Stimulated activated CD4-positive, alpha-beta T cell treated with anti-CD3 and anti-CD28 coated beads, Interleukin-2, amount 100 ng/mL, for 48 hours (primary cell): Measurements from ENCODE around the gene MFRP.

Experiments used
- DNase-seq, 2 donors: peaks; one replicate each; pipeline ENCODE4 v3.0.0-alpha.2; 2020

The MFRP gene

DNA sequence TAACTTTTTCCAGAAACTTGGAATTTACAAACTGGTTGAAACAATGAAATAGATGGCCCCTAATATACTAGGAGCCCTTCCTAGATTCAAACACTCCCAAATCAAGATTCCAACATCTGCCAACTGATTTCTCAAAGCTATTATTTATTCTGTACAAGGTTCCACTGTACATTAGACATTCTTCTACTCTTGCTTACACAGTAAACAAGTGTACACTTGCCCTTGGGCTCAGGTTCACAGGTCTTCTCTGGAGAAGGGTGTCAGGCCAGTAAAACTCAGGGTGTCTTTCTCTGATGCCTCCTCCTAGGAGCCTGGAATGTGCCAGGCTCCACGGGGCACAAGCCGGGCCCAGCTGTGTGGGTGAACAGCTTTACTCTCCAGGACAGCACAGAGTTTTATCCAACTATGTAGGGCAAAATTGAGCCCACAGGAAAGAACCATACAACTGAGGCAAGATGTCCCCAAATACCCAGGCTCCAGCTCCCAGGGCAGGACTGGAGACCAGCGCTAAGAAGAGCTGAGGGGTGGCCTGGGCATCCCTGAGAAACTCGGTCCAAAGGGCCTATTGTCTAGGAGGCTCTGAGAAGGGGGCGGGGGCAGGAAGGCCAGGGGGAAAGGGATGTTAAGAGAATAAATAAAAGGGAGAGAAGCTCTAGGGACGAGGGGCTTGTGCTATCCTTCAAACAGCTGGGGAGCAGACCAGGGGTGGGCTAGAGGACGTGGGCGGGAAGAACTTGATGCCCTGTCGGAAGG is 8.8 kb upstream of the MFRP start:
- DNase-seq = no peak

- DNase-seq = no peak
Observed at GRCh38 chr11:119352857-119353260, 6.4 kb upstream of the MFRP start.

DNA sequence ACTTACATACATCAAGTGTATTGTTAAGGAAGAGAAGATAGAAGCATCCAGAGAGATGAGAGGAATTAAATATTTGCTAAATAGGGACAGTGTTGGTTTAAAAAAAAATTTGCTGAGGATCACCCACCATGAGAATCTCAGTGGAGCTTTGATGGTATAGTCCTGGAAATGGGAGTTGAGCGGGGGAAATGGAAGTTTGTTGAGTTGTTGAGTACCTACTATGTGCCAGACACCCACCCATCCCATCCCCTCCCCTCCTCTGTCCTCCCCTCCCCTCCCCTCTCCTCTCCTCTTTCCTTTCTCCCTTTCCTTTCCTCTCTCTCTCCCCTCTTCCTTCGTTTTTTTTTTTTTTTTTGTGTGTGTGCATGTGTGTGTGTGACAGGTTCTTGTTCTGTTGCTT is 4.7 kb upstream of the MFRP start:
- no peak for DNase-seq

DNA sequence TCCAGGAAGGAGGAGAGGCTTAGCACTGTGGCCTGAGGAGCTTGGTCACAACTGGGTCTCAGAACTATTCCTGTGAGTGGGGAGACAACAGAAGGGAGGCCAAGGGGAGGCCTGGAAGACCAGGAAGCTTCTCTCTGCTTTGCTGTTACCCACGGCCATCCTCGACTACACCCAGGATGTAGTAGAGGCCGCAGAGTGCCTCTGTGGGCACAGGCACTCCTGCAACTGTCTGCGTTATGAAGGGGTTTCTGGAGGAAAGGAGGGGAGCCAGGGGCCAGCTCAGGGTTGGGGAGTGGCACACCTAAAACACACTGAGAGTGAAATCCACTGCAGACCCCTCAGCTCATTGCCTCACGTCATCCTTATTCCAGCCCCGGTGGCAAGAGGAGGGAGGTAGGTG is 3.8 kb upstream of the MFRP start:
- no peak for DNase-seq

DNA sequence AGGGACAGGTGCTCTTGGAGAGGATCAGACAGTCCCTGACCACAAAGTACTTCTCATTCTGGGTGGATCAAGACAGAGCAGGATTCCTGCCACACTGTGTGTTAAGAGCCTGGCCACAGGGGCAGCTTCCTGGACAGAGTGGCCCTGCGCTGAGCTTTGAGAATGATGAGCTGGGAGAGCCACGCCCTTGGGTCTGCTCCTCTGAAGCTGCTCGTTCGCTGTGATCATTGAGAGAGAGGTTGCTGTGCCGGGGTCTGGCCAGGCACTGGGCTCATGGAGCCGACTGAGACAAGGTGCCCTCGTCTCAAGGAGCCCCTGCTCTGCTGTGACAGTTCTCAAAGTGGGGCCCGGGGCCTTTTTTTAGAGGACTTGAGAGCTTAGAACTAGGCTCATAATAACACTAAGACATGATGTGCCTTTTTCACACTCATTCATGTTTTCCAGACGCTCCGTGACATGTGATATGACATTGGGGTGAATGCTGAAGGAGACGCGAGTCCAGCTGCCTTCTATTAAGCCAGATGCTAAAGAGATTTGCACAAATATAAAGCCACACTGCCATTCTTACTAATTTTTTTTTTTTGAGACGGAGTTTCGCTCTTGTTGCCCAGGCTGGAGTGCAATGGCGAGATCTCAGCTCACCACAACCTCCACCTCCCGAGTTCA is 1.6 kb upstream of the MFRP start:
- DNase-seq = no peak

GRCh38 chr11:119347242-119347641 is 737 bp upstream of the MFRP start:
- no peak for DNase-seq

- no peak for DNase-seq
Observed at GRCh38 chr11:119345685-119346084, 820 bp downstream of the MFRP start.

GRCh38 chr11:119344291-119345010 is 2.1 kb downstream of the MFRP start:
- DNase-seq = no peak

- DNase-seq = no peak
Observed at GRCh38 chr11:119343726-119344125, 2.8 kb downstream of the MFRP start.

GRCh38 chr11:119342362-119343130 is 4.0 kb downstream of the MFRP start:
- no peak for DNase-seq

GRCh38 chr11:119342023-119342300 is 4.5 kb downstream of the MFRP start:
- no peak for DNase-seq

DNA sequence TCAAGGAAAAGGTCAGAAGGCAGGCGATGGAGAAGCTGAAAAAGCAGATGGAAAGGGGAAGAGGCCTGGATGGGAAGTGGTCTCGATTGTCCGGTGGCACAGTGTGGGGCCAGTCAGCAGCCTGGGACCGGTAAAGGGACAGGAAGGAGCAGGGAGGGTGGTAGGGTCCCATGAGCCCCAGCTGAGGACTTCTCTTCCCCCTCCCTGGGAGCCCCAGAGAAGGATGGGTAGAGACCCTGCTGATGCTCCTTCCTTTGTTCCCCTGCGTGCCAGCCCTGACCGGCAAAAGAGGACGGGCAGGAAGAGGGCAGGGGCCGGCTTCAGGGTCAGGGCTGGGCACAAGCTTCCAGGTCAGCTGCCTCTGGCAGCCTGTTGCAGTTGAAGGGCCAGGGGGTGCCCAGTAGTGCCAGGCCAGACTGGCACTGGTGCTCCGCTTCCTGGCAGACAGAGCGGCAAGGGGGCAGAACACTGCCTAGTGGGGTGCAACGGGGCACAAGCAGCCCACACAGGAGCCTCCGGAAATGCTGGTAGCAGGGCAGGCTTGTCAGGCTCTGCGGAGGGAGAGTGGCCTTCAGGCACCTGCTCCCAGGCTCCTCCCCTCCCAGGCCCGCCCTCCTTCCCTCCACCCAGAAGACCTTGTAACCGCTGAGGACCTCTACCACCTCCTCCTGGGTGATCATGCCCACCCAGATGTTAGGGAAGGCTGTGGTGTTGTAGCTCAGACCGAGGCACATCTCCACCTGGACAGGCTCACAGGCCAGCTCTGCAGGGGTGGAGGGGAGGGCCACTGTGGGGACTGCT is 5.1 kb downstream of the MFRP start:
- no peak for DNase-seq

DNA sequence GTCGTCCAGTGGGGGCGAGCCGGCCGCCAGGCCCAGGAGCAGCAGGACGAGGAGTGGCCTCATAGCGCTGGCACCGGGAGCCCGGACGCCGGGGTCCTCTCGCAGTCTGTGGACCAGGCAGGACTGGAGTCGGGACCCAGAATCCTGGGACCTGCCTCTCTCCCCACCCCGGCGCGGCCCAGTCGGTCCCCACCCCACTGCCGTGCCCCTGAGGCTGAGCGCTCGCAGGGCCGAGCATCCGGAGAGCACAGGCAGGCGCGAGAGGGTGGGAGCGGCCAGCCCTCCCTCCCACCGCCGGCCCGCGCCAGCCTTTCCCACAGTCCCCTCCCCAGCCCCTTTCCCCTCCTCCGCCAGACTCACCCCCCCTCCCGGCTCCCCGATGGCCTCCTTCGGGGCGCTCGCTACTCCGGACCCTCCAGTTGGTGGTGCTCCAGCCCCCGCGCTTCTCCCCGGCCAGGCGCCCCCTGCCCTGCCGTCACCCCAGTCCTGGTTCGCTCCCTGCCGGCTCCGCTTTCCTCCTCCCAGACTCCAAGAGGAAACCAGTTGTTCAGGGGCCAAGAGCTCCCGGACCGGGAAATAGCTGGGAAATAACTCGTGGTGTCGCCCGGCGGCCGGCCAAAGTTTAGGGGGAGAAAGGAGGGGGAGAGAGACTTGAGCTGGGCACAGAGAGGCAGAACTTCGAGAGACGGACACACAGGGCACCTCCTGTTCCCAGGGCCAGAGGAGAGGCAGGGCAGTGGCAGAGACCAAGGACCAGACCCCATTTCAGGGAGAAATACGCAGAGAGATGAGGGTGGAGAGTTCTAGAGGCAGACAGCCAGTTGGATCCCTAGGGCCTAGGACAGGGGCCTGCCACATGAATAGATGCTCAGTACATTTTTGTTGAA is 5.9 kb downstream of the MFRP start, which contains the start of gene C1QTNF5:
Gene C1QTNF5 (minus strand): TSS at position 549 of the 887 bp plus-strand sequence. CDS start 486 bp downstream, at position 63.
- no peak for DNase-seq

DNA sequence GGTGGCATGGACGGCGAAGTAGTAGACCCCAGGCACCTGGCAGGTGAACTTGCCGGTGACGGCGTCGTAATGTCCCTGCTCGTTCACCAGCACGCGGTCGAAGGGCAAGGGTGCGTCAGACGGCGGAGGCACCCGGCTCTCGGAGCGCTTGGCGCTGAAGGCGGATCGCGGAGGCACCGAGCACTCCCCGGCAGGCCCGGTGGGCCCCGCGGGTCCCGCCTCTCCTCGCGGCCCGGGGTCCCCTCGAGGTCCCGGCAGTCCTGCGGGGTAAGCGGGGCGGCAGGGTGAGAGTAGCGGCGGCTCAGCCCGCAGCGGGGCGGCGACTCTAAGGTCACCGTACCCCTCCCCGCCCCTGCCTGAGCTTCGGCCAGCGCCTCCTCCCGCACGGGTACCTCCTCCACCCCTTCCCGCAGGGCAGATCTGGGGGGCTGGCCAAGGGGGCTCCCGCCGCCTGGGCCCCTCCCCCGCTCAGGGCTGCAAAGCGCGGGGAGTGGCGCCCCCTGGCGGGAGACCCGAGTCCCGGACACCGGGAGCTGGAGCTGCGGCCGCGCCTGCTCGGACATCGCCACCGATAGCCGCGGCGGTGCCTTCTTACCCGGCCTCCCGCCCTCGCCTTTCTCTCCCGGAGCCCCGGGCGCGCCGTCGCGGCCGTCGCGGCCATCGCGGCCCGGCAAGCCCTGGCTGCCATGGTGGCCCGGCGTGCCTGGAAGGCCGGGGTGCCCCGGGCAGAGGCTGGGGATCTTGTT is 6.7 kb downstream of the MFRP start:
- DNase-seq = no peak

DNA sequence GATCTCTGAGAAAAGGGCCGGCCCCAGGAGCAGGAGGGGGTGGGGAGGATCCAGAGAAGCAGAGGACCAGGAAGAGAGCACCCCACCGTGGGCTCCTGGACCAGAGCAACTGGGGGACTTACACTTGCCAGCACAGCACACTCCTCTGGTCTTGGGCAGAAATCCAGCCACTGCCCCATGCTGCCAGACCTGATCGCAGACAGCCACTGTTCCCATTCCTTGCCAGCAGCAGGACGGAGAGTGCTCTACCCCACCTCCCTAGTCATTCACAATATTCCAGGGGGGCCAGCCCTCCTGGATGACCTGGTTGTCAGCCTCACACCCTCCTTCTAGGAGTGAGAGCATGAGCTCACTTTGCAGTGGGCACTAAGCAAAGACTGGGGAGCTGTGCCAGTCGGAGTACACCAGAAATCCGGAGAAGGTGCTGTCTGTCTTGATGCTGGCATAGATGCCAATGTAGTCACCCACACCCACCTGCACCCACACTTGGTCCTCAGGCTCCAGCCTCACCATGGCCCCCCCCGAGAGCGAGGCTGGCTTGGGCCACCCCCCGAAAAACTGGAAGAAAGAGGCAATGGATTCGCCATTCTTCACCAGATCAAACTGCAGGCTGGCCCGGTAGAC is 7.4 kb downstream of the MFRP start:
- no peak for DNase-seq

DNA sequence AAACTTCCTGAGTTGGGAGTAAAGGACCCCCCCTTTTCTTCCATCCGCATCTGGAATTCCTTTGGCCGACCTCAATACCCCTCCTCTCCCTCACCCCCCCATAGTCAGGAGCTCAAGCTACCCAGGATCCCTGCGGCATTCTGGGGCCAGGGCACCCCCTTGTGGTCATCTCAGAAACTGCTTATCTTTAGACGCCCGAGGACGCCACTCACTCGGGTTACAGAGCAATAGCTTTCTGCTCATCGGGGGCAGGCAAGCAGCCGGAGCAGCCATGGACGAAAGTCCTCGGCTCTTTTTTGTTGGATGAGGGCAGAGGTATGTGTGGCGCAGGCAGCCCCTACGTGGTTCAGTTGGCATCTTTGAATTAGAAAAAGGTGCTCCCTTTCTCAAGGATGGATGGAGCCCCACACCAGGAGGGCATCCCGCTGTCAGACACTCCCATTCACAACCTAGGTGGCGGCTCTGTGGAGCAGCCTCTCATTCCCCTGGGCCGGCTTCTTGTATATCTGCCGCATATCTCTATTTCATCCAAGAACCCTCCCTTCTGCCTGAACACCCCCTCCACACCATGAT is 8.1 kb downstream of the MFRP start:
- peak; percentile 70 to 79 for DNase-seq

GRCh38 chr11:119337581-119338317 is 8.8 kb downstream of the MFRP start:
- DNase-seq = no peak

DNA sequence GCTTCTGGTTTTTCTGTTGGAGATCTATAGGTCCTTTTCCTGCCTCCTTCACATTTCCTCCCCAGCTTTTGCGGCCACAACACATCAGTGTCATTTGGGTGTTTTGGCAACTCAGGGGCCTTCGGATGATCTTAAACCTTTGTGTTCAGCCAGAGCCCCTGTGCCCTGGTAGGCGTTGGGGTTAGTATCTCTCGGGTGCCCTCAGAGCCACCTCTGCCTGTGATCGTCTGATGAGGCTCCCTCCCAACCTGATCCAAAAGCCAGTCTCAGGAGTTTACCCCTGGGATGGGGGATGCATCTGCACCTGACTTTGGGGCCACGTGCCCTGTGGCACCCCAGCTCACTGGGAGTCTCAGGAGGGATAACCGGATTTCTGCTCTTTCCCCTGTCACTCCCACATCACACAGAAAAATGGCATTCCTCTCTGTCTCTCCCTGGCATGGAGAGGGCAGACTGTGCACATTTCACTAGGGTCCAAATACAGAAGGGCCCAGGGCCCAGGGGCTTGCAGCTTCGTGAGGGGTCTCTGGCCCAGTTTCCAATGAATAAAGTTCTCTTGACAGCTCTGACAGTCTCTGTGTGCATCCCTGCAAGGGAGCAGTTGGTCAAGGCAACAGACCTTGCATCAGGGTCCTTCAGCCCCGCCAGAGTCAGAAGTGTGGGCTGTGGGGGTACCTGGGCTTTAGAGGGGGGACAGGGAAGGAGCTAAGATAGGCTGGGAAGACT is 9.6 kb downstream of the MFRP start:
- DNase-seq = no peak
